Esophagus muscularis mucosa (tissue), 4 donors: Measurements from ENCODE around the gene MAML3. TPM values are rescaled to one million over a fixed set of nuclear protein-coding genes. Genes with fewer than 3 reads are reported as not detected.

Source experiments
- DNase-seq: peaks from one replicate; pipeline ENCODE4 v3.0.0-alpha.2; 2017; ENCODE audit errors: extremely low spot score
- H3K27ac ChIP-seq, 4 donors: fragments of 200-600 bp; sonication (generic); replicated peaks in 1 of 4; 1 replicate in 3 of 4; 2 replicates in 1 of 4; pipeline ENCODE4 v1.5.1; 2016 to 2019; ENCODE audit warnings: mild to moderate bottlenecking in 1 of 4
- H3K27me3 ChIP-seq, 4 donors: fragments of 200-600 bp; sonication (generic); one replicate each; pipeline versions ENCODE4 v1.5.1 to v1.6.0; 2016 to 2019
- H3K36me3 ChIP-seq, 4 donors: fragments of 200-600 bp; sonication (generic); one replicate each; pipeline ENCODE4 v1.5.1; 2016 to 2019
- H3K4me1 ChIP-seq, 4 donors: fragments of 200-600 bp; sonication (generic); one replicate each; pipeline ENCODE4 v1.5.1; 2016 to 2019
- H3K4me3 ChIP-seq, 4 donors: fragments of 200-600 bp; sonication (generic); 1 replicate in 2 of 4; 2 replicates in 2 of 4; pipeline ENCODE4 v1.5.1; 2016 to 2019; ENCODE audit warnings: mild to moderate bottlenecking in 4 of 4, moderate library complexity in 1 of 4
- H3K9me3 ChIP-seq, 4 donors: fragments of 200-600 bp; sonication (generic); 1 replicate in 3 of 4; 2 replicates in 1 of 4; pipeline ENCODE4 v1.5.1; 2016 to 2019
- EP300 ChIP-seq: sonication (generic); formaldehyde crosslinking; IDR thresholded peaks from one replicate; pipeline ENCODE4 v1.6.1; 2017; ENCODE audit warnings: antibody characterized with exemption
- POLR2A ChIP-seq: fragments of 450-650 bp; IDR thresholded peaks from one replicate; pipeline ENCODE4 v1.6.1; 2017; ENCODE audit warnings: antibody characterized with exemption, moderate library complexity, mild to moderate bottlenecking, low read depth
- POLR2AphosphoS5 ChIP-seq, 2 donors: sonication (generic); formaldehyde crosslinking; IDR thresholded peaks; one replicate each; pipeline ENCODE4 v1.6.1; 2017; ENCODE audit warnings: antibody characterized with exemption in 2 of 2
- WGBS: methylation state at CpG from one replicate; pipeline ENCODE4 v1.1.5; 2018; 5-methylcytosine and 5-hydroxymethylcytosine counted together
- intact Hi-C: fragments of 100-400 bp; cut with DNase I; formaldehyde crosslinking; loops from one replicate; pipeline ENCODE4 v1.15.1; 2023
- total RNA-seq, 4 donors: library from RNA; depleted of rRNA; stranded (reverse); fragments of >200 nt; gene quantifications; one replicate each; pipeline versions ENCODE4 v1.1.0 to v1.2.1, GENCODE V29; 2016
- TF ChIP-seq, protein P1 (sequence below), 3 experiments: fragments of 200-600 bp in 2 of 3; fragments of 450-650 bp in 1 of 3; sonication (generic) in 2 of 3; IDR thresholded peaks; one replicate each; pipeline ENCODE4 v1.5.1; 2017 to 2019; ENCODE audit warnings: antibody characterized with exemption in 3 of 3, mild to moderate bottlenecking in 2 of 3, moderate library complexity in 1 of 3

MAML3 gene
- total RNA-seq, 4 donors from 2014 or later, result 5.0 to 8.7 (median 7.1) TPM

DNA sequence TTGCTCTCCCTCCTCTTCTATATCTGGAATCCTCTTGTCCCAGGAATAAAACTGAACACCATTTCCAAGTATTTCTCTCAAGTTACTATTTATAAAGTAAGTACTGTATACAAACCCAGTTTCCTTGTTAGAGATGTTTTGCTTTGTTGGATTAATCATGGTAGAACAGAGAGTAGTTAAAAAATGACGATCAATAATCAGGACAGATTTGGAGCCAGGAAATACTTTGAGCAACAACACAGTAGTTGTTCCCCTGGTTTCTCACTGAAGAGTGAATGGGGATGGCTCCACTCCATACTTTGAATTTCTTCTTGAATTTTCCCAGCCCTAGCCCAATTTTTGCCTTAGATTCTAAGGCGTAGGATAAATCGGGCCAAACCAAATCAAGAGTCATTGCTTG, 467.0 kb downstream of the MAML3 start:
- no peak for DNase-seq
- Histone ChIP-seq H3K9me3 (no peaks in the 10 kb centered on the region), H3K36me3 (peaks cover 0 to 18% (median 8%) of the 10 kb centered on the region in 4 donors), H3K27me3 (no peaks in the 10 kb centered on the region), H3K4me3 (no peak overlapping the region), H3K4me1 (peaks cover 34 to 42% (median 37%) of the 10 kb centered on the region in 4 donors), H3K27ac (peak overlapping the region in 3 of 4 donors; percentile 17 to 45 (median 19))
- intact Hi-C loops, result no loop called here
- TF ChIP-seq POLR2A, result no peak
- no peak for TF ChIP-seq EP300
- TF ChIP-seq, protein P1, sequence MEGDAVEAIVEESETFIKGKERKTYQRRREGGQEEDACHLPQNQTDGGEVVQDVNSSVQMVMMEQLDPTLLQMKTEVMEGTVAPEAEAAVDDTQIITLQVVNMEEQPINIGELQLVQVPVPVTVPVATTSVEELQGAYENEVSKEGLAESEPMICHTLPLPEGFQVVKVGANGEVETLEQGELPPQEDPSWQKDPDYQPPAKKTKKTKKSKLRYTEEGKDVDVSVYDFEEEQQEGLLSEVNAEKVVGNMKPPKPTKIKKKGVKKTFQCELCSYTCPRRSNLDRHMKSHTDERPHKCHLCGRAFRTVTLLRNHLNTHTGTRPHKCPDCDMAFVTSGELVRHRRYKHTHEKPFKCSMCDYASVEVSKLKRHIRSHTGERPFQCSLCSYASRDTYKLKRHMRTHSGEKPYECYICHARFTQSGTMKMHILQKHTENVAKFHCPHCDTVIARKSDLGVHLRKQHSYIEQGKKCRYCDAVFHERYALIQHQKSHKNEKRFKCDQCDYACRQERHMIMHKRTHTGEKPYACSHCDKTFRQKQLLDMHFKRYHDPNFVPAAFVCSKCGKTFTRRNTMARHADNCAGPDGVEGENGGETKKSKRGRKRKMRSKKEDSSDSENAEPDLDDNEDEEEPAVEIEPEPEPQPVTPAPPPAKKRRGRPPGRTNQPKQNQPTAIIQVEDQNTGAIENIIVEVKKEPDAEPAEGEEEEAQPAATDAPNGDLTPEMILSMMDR (IDR thresholded peaks at IDR 0.05), result no peak
- TF ChIP-seq POLR2AphosphoS5 (IDR thresholded peaks at IDR 0.05), result no peak
- WGBS, result 70% methylated on average over 3 of the region's 3 CpGs

DNA sequence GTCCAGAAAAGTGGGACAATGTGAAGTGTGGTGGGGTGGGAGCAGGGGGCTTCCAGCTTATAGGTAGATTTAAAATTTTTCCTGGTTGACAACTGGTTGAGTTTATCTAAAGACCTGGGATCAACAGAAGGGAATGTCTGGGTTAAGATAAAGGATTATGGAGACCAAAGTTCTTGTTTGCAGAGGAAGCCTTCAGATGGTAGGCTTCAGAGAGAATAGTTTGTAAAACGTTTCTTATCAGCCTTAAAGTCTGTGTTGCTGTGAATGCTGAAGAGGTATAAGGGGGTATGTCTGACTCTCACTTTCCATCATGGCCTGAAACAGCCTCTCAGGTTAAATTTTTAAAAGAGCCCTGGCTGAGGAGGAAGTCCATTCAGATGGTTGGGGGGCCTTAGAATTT, 467.9 kb downstream of the MAML3 start:
- peak overlapping the region in 1 of 4 donors; percentile 11 for H3K27ac ChIP-seq
- 65% methylated on average over 1 of the region's 1 CpG for WGBS
- intact Hi-C loops, result no loop called here

DNA sequence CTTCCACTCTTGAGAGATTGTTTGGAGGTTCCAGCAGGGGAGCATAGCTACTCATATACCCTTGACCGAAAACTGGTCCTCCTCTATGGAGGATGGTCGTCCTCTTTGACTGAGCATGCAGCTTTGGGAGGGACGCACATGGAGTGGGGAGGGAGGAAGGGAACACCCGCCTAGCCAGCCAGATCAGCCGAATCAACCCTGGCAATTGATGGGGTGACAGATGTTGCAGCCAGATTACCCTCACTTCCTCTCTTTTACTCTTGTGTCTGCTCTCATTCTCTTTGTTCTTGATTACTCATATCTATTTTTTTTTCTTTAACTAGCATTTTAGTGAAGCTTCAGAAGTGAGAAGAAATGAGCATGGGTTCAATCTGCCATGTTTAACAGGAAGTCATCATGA, 468.8 kb downstream of the MAML3 start:
- no peak for DNase-seq
- H3K4me1 ChIP-seq, result peaks cover 35 to 43% (median 38%) of the 10 kb centered on the region in 4 donors
- peaks cover 0 to 26% (median 8%) of the 10 kb centered on the region in 4 donors for H3K36me3 ChIP-seq
- no peaks in the 10 kb centered on the region for H3K27me3 ChIP-seq
- H3K9me3 ChIP-seq, result no peaks in the 10 kb centered on the region
- no peak overlapping the region for H3K4me3 ChIP-seq
- H3K27ac ChIP-seq, result no peak overlapping the region
- intact Hi-C loops, result no loop called here
- 91% methylated on average over 5 of the region's 5 CpGs for WGBS
- no peak for TF ChIP-seq POLR2AphosphoS5 (IDR thresholded peaks at IDR 0.05)
- TF ChIP-seq, protein P1 (IDR thresholded peaks at IDR 0.05), result no peak
- TF ChIP-seq POLR2A, result no peak
- no peak for TF ChIP-seq EP300

More for the DNA sequence above, 467.9 kb downstream of the MAML3 start:
- Histone ChIP-seq H3K4me3 (no peak overlapping the region), H3K36me3 (peaks cover 0 to 18% (median 8%) of the 10 kb centered on the region in 4 donors), H3K9me3 (no peaks in the 10 kb centered on the region), H3K4me1 (peaks cover 35 to 43% (median 38%) of the 10 kb centered on the region in 4 donors), H3K27me3 (no peaks in the 10 kb centered on the region)
- TF ChIP-seq EP300 (no peak), POLR2AphosphoS5 (IDR thresholded peaks at IDR 0.05) (no peak), POLR2A (no peak)
- TF ChIP-seq, protein P1 (IDR thresholded peaks at IDR 0.05), result no peak
- DNase-seq, result no peak

DNA sequence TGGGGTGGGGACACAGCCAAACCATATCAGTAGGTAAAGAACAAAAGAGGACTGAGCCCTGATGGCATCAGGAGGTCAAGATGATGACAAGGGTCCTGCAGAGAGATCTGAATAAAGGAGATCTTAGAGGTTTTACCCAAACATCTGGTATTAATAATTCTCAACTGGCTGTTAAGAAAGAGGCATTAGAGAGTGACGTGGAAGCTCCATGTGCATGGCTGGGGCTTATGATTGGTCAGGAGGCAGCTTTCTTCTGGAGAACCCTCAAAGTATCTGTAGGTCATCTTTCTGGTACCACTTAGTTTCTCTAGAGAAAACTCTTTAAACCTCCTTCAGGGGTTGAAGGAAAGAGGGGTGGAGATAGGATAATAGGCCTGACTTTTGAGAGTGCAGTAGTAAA, 469.6 kb downstream of the MAML3 start:
- 100% methylated on average over 1 of the region's 1 CpG for WGBS
- TF ChIP-seq POLR2AphosphoS5 (IDR thresholded peaks at IDR 0.05) (no peak), EP300 (no peak), POLR2A (no peak)
- TF ChIP-seq, protein P1 (IDR thresholded peaks at IDR 0.05), result no peak
- Histone ChIP-seq H3K27ac (no peak overlapping the region), H3K9me3 (no peaks in the 10 kb centered on the region), H3K4me3 (no peak overlapping the region), H3K4me1 (peaks cover 35 to 43% (median 38%) of the 10 kb centered on the region in 4 donors), H3K36me3 (peaks cover 0 to 34% (median 12%) of the 10 kb centered on the region in 4 donors), H3K27me3 (no peaks in the 10 kb centered on the region)
- intact Hi-C loops, result no loop called here
- no peak for DNase-seq

DNA sequence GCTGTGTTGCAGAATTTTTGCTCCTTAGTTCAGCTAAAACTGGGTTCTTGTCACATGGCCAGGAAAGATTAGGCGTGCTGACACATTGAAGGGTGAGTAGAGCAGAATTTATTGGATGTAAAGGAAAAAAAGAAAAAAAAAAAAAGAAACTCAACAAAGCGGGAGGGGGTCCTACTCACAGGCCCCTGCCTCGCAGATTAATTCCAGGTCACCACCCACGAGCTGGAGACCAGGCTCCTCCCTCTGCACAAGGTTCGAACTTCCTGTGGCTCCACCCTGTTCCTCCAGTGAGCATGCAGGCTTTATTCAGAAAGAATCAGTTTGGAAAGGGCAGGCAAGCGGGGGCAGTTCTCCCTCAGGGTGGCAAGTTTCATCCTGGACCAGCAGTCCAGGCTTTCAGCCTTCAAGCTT, 471.2 kb downstream of the MAML3 start:
- intact Hi-C loops, result no loop called here
- Histone ChIP-seq H3K4me3 (no peak overlapping the region), H3K27me3 (no peaks in the 10 kb centered on the region), H3K27ac (peak overlapping the region in 2 of 4 donors; percentile 3 to 29), H3K4me1 (peaks cover 35 to 42% (median 38%) of the 10 kb centered on the region in 4 donors), H3K9me3 (no peaks in the 10 kb centered on the region), H3K36me3 (peaks cover 0 to 45% (median 25%) of the 10 kb centered on the region in 4 donors)
- DNase-seq, result no peak
- 42% methylated on average over 6 of the region's 6 CpGs for WGBS
- TF ChIP-seq POLR2AphosphoS5 (IDR thresholded peaks at IDR 0.05) (no peak), EP300 (no peak), POLR2A (no peak)
- TF ChIP-seq, protein P1 (IDR thresholded peaks at IDR 0.05), result no peak
